DMS153 (cell line): ENCODE results near the gene OSCAR.
A peak's percentile ranks its signal among the peaks of the same experiment; 100 is the strongest.
"Not testable (repeated sequence)": the region's sequence is repeated elsewhere in the genome, so short reads cannot be mapped to it uniquely, and the experiment has no call there.

Experiments used
- DNase-seq: peaks from one replicate; lab custom pipeline; 2025; lab: John Stamatoyannopoulos, UW

Gene OSCAR

DNA sequence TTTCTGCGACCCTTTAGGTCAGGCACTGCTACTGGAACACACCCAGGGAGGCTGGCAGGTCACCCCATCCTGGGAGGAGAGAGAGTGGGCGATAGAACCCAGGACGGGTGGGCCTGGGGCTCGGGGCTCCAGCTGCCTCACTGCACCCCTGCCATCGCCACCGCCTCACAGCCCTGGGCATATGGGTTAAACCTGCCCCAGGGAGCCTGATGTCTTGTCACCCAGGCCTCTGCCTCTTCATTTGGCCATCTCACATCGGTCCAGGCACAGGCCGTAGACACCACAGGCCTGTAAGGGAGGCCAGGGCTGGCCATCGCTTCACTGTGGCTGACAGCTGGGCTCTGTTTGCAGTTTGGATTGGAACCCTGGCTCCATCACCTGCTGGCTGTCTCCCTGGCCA lies 25.1 kb upstream of the OSCAR start:
- DNase-seq, result no peak

GRCh38 chr19:54124393-54124792 lies 23.8 kb upstream of the OSCAR start:
- DNase-seq, result no peak

DNA sequence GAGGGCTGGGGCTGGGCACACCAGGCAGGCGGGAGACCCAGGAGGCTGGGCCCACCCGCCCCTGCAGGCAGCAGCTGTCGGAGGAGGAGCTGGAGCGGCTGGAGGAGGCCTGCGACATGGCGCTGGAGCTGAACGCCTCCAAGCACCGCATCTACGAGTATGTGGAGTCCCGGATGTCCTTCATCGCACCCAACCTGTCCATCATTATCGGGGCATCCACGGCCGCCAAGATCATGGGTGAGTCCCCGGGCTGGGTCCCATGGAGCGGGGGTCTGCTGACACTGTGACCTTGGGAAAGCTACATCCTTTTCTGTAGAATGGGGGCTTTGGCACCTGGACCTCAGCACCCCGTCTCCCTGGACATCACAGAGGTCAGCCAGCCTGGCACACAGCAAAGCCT lies 23.1 kb upstream of the OSCAR start:
- DNase-seq, result no peak

DNA sequence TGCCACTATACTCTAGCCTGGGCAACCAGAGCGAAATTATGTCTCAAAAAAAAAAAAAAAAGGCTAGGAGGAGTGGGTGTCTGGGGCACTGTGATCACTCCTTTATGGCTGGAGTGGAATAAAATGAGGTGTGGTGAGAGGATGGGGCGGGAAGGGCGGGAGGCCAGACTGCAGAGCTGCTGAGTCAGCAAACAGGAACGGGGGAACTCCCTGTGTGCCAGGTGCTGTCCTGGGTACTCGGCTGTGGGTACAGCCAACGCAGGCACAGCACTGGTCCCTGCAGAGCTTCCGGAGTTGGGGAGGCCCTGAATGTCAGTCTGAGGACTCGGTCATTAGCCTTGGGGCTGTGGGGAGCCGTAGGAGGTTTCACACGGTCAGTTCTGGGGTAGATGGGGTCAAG lies 20.7 kb upstream of the OSCAR start:
- DNase-seq, result no peak

- DNase-seq, result peak; percentile 95
These were observed 14.8 kb upstream of the OSCAR start, which contains the start of the genes PRPF31 and TFPT for GRCh38 chr19:54115109-54116063. Gene PRPF31, plus strand, starts transcription at chr19:54115754. Its CDS starts 2,525 bp downstream, at chr19:54118279. Gene TFPT, minus strand, starts transcription at chr19:54115657. Its CDS starts 388 bp downstream, at chr19:54115269.

GRCh38 chr19:54114340-54115108 lies 13.9 kb upstream of the OSCAR start:
- peak; percentile 2 for DNase-seq

DNA sequence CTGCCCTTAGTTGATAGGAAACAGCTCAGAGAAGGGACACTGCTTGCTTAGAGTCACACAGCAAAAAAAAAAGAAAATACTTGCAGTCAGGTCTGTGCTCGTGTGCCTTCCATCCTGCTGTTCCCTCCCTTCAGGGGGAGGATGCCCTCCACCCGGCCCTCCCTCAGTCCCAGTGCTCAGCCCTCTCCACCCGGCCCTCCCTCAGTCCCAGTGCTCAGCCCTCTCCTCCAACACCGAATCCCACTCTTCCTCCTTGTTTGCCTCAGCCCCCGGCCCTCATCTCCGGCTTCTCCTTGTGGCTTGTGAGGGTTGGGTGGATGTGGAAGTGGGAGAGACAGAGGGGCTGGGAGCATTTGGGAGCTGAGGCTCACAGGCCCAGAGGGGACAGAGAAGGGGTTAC lies 9.0 kb upstream of the OSCAR start:
- no peak for DNase-seq

GRCh38 chr19:54108496-54108895 lies 7.9 kb upstream of the OSCAR start:
- no peak for DNase-seq

DNA sequence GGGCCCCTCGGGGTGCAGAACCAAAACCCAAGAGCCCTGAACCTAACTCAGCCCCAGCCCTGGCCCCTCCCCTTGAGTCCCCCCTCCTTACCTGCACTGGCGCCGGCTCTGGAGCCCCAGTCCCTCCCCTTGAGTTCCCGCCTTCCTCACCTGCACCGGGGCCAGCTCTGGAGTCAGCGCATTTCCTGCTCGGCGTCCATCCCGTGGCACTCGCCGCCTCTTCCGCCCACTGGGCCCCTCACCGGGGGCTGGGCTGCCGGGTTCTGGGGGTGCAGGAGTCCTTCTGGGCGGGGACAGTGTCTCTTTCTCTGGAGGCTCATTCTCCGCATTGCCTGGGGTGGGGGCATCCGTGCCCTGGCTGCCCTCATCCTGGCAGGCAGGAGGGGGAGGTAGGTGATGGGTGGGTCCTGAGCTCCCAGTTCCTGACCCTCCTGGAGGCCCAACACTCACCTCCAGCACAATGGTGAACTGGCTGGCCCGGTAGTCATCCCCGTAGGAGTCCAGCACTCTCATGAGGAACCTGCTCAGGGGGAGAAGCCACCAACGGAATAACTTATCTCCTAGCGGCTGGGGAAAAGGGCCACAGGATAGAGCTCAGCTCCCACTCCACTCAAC lies 7.4 kb upstream of the OSCAR start:
- no peak for DNase-seq

GRCh38 chr19:54106716-54107115 lies 6.1 kb upstream of the OSCAR start:
- no peak for DNase-seq

DNA sequence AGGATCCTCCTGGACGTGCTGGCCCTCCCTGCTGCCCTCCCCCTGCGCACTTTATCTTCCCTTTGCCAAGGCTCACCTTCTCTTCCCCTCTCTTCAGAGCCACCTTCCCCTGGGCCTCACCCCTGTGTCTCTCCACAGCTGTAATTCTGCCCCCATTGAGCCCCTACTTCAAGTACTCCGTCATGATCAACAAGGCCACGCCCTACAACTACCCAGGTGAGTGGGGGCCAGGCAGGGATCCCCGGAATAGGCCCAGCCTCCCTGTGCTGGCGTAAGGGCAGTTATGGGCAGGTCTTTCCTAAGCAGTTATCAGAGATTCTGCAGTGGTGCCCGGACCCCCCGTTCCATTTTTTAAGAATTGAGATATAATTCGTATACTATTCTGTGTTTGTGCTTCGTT lies 5.2 kb upstream of the OSCAR start:
- no peak for DNase-seq

- no peak for DNase-seq
These were observed 4.6 kb upstream of the OSCAR start for GRCh38 chr19:54104998-54105715.

GRCh38 chr19:54102421-54103169 lies 2.0 kb upstream of the OSCAR start, which contains the start of gene NDUFA3:
Gene NDUFA3, plus strand, starts transcription at chr19:54102855. Its CDS starts 24 bp downstream, at chr19:54102879.
- peak; percentile 97 for DNase-seq

GRCh38 chr19:54099903-54100255 lies 724 bp downstream of the OSCAR start:
- not testable (repeated sequence) for DNase-seq

DNA sequence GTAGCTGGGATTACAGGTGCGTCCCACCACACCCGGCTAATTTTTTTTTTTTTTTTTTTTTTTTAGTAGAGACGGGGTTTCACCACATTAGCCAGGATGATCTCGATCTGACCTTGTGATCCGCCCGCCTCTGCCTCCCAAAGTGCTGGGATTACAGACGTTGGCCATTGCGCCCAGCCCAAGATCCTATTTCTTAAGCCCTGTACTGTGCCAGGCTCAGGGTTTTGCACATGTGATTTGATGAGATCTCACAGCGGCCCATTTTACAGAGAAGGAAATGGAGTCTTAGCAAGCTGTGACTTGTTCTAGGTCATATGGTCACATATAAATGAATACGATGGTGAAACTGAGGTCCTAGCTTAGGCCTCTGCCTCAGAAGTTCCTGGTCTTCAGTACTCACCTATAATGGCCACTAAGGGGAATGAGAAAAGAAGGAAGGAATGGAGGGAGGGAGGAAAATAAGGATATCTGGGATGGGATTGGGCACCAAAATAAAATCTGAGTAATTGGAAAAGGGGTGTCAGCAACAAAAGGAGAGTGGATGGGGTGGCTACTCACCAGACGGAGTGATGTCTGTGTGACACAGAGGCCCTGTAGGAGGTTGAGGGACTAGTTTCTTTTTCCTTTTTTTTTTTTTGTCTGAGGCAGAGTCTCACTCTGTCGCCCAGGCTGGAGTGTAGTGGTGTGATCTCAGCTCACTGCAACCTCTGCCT lies 1.3 kb downstream of the OSCAR start:
- DNase-seq, result no peak

DNA sequence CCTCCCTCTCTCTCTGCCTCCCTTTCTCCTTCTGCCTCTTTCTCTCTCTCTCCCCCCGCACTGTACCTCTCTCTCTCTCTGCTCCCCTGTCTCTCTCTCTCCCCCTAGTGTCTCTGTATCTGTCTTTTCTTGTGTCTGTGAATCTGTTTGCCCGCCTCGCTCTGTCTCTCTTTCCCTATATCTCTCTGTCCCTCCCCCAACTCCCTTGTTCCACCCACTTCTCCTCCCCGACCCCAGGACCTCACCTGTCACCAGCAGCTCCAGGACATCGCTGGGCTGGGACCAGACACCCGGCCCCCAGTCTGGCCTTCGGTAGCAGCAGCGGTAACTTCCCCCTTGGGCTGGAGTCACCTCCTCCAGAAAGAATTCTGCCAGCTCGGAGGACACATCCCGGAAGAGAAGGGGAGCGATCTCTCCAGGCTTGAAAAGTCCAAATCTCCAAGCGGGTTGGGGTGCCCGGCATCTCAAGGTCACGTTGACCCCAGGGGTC lies 3.9 kb downstream of the OSCAR start:
- DNase-seq, result peak; percentile 19

DNA sequence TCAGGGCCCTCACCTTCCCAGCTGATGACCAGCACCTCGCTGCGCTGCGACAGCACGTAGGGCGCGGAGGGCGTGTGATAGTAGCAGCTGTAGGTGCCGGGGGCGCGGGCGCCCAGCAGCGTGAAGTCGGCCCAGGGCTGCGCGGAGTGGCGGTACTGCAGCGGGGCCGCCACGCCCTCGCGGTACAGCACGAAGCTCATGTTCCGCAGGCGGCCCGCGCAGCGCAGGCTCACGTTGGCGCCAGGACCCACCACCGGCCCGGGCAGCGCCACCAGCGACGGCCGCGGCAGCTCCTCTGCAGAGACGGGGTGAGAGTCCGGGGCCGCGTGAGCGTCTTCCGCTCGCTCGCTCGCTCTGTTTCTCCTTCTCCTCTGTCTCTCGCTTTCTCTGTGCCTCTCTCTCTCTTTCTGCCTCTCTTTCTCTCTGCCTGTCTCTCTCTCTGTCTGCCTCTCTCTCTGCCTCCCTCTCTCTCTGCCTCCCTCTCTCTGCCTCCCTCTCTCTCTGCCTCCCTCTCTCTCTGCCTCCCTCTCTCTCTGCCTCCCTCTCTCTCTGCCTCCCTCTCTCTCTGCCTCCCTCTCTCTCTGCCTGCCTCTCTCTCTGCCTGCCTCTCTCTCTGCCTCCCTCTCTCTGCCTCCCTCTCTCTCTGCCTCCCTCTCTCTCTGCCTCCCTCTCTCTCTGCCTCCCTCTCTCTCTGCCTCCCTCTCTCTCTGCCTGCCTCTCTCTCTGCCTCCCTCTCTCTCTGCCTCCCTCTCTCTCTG lies 4.6 kb downstream of the OSCAR start:
- peak; percentile 6 for DNase-seq

- DNase-seq, result no peak
These were observed 5.3 kb downstream of the OSCAR start for GRCh38 chr19:54095136-54095858.
